ENCODE results near the gene POLN. TPM values are rescaled to one million over a fixed set of nuclear protein-coding genes. Genes with fewer than 3 reads are reported as not detected.

The POLN gene
- total RNA-seq, 1 donor from 2014 or later, result 2.2 TPM

DNA sequence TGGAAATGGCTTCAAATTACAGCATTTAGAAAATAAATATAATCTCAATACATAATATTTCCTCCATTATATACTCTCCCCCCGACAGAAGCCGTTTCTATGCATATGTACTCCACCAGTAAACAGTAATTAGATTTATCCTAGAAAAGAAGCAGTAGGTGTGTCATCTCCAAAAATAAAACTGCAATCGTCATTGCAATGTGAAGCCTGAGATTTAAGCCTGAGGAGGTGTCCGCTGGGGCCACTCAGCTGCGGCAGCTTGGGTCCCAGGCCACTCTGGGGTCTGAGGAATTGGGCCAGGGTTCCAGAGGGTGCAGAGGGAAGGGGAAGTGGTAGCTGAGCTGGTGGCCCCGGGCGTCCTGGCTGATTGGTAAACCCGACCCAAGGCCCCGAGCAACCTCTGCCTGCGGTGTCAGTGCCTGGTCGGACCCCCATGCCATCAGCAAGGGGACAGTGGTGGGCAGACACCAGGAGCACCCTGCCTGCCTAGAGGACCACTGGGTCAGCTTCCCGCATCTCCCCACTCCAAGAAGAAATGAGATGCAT is 27.8 kb upstream of the POLN start:
- ATAC-seq (no peak), DNase-seq (no peak)
- Histone ChIP-seq H3K27me3 (ENCODE audit: low read depth) (no peaks in the 10 kb centered on the region), H3K4me3 (no peak overlapping the region), H3K4me1 (peaks cover 23% of the 10 kb centered on the region), H3K36me3 (no peaks in the 10 kb centered on the region), H3K27ac (no peak overlapping the region), H3K9me3 (no peaks in the 10 kb centered on the region)
- TF ChIP-seq, protein P1, sequence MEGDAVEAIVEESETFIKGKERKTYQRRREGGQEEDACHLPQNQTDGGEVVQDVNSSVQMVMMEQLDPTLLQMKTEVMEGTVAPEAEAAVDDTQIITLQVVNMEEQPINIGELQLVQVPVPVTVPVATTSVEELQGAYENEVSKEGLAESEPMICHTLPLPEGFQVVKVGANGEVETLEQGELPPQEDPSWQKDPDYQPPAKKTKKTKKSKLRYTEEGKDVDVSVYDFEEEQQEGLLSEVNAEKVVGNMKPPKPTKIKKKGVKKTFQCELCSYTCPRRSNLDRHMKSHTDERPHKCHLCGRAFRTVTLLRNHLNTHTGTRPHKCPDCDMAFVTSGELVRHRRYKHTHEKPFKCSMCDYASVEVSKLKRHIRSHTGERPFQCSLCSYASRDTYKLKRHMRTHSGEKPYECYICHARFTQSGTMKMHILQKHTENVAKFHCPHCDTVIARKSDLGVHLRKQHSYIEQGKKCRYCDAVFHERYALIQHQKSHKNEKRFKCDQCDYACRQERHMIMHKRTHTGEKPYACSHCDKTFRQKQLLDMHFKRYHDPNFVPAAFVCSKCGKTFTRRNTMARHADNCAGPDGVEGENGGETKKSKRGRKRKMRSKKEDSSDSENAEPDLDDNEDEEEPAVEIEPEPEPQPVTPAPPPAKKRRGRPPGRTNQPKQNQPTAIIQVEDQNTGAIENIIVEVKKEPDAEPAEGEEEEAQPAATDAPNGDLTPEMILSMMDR (IDR thresholded peaks at IDR 0.05), result no peak
- intact Hi-C loops (cut with DNase I), result no loop called here

DNA sequence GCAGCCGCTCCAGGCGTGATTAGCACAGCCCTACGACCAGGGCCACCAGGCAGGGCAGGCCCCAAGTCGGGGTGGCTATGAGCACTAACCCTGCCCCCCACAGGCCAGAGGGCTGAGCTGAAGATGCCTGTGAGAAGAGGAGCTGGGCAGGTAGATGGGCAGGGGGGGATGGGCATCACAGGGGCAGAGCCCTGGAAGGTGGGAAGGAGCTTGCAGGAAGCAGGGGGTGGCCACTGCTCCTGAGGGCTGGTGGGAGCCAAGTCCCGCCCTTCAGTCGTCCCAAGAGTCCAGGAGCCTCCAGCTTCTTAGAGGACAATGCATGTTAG is 27.2 kb upstream of the POLN start:
- Histone ChIP-seq H3K36me3 (no peaks in the 10 kb centered on the region), H3K27ac (no peak overlapping the region), H3K4me1 (peaks cover 23% of the 10 kb centered on the region), H3K4me3 (no peak overlapping the region), H3K9me3 (no peaks in the 10 kb centered on the region), H3K27me3 (ENCODE audit: low read depth) (no peaks in the 10 kb centered on the region)
- ATAC-seq (no peak), DNase-seq (no peak)
- intact Hi-C loops (cut with DNase I), result no loop called here
- TF ChIP-seq, protein P1 (IDR thresholded peaks at IDR 0.05), result no peak

DNA sequence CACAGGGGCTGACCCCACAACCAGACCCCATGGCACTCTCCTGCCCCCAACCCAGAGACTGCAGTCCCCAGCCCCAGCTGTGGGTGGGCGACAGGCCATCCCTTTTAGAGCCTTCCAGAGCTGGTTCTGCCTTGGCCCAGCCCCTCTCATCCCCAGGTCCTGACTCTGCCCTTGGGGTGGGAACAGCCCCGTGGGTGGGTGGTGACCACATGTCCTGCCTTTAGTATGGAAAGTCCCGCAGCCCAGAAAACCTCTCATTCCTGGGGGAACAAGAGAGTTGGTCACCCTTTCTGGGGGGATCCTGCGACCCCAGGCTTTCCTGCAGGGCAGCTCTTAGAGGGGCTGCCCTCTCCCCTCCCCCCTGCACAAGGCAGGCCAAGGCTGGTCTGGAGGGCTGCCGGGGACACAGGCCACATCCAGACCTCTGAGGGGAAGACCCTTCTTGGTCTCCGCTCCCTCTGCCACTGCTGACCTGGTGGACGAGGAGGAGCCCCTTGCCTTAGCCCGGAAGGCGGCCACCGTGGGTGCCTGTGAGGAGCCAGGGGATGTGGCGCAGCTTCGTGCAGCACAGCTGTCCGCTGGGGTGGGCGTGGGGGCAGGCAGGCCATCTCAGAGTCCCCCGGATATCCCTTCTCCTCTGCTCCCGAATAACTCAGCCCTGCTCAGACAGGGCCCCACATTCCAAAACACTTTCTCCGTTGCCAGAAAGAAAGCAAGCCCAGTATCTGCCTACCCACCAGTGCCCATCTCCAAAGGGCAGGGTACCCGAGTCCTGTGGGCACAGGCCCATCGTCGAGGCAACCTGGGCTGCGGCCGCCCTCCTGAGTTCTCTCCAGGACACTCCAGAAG is 26.7 kb upstream of the POLN start:
- no peak for DNase-seq
- intact Hi-C loops (cut with DNase I), result no loop called here
- H3K4me1 ChIP-seq, result peaks cover 24% of the 10 kb centered on the region

DNA sequence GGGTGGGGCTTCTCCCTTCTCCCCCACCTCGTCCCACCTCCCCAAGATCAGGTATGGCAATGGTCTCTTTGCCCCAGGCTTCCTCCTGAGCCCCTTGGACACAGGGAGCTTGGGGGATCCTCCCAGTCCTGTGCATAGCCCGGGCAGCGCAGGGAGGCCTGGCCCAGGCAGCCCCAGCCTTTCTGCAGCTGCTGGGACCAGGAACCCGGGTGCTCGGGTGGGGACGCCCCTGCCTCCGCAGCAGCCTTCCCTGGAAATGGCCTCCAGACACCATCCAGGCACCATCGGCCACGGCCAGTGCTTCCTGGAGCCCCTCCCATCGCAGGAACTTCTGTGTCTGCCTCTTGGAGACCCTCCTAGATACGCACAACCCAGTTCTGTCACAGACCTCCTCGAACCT is 25.9 kb upstream of the POLN start:
- TF ChIP-seq, protein P1 (IDR thresholded peaks at IDR 0.05), result no peak
- Histone ChIP-seq H3K9me3 (no peaks in the 10 kb centered on the region), H3K4me3 (no peak overlapping the region), H3K4me1 (peaks cover 32% of the 10 kb centered on the region), H3K27ac (no peak overlapping the region), H3K27me3 (ENCODE audit: low read depth) (no peaks in the 10 kb centered on the region), H3K36me3 (no peaks in the 10 kb centered on the region)
- intact Hi-C loops (cut with DNase I), result no loop called here
- DNase-seq (no peak), ATAC-seq (no peak)

More for the DNA sequence above, 26.7 kb upstream of the POLN start:
- Histone ChIP-seq H3K9me3 (no peaks in the 10 kb centered on the region), H3K27me3 (ENCODE audit: low read depth) (no peaks in the 10 kb centered on the region), H3K4me3 (no peak overlapping the region), H3K27ac (no peak overlapping the region), H3K36me3 (no peaks in the 10 kb centered on the region)
- TF ChIP-seq, protein P1 (IDR thresholded peaks at IDR 0.05), result no peak
- ATAC-seq, result no peak

DNA sequence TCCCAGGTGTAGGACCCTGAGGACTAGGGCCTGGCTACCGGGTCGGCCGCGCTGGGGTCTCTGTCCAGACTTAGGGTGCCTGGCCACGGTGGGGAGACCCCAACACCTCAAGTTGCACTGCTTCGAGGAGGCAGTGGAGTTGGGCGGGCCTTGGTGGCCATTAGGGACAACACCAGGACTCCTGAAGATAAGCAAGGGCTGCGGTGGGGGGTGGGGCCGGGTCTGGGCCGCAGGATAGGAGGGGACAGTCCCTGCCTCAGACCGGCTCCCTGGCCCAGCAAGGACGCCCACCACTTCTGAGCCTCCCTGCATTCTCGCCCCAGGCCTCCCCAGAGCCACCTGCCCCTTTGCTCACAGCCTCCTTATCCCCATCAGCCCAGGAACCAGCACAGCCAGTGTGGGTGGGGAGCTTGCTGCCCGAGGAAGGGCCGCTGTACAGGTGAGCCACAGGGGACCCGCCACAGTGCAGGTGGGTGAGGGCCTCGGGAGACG is 25.4 kb upstream of the POLN start:
- TF ChIP-seq, protein P1 (IDR thresholded peaks at IDR 0.05), result no peak
- intact Hi-C loops (cut with DNase I), result no loop called here
- no peaks in the 10 kb centered on the region for H3K36me3 ChIP-seq
- no peaks in the 10 kb centered on the region for H3K9me3 ChIP-seq
- H3K4me1 ChIP-seq, result peaks cover 33% of the 10 kb centered on the region
- H3K4me3 ChIP-seq, result no peak overlapping the region
- ATAC-seq (no peak), DNase-seq (no peak)
- no peak overlapping the region for H3K27ac ChIP-seq
- H3K27me3 ChIP-seq (ENCODE audit: low read depth), result no peaks in the 10 kb centered on the region
